ENCODE data around the gene EBF4. TPM values are rescaled to one million over a fixed set of nuclear protein-coding genes. Genes with fewer than 3 reads are reported as not detected.

Gene EBF4, protein sequence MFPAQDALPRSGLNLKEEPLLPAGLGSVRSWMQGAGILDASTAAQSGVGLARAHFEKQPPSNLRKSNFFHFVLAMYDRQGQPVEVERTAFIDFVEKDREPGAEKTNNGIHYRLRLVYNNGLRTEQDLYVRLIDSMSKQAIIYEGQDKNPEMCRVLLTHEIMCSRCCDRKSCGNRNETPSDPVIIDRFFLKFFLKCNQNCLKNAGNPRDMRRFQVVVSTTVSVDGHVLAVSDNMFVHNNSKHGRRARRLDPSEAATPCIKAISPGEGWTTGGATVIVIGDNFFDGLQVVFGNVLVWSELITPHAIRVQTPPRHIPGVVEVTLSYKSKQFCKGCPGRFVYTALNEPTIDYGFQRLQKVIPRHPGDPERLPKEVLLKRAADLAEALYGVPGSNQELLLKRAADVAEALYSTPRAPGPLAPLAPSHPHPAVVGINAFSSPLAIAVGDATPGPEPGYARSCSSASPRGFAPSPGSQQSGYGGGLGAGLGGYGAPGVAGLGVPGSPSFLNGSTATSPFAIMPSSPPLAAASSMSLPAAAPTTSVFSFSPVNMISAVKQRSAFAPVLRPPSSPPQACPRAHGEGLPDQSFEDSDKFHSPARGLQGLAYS
- polyA plus RNA-seq (2013, experiment 1 of 2): 2.1 TPM
- 0.47 TPM for polyA plus RNA-seq (2013, experiment 2 of 2)

- Histone ChIP-seq H3K27me3 (ENCODE audit: control insufficient read depth in 1 of 2, insufficient read depth in 1 of 2, low read length in 2 of 2) (peaks cover 83 to 84% of the 10 kb centered on the region in 2 experiments), H3K79me1 (replicated peaks; ENCODE audit: low read length, poor library complexity, severe bottlenecking) (no peaks in the 10 kb centered on the region), H3K14ac (ENCODE audit: low read length in 2 of 2) (no peak within 1 kb of the TSS), H2BK12ac (ENCODE audit: low read length in 2 of 2) (peak within 1 kb of the TSS in 1 of 2 experiments; percentile 24), H3K4me3 (ENCODE audit: insufficient read depth in 1 of 2, low read depth in 1 of 2, low read length in 2 of 2) (peak within 1 kb of the TSS; percentile 39 to 54), H3K18ac (ENCODE audit: low read depth in 1 of 2, low read length in 2 of 2) (no peak within 1 kb of the TSS), H3K36me3 (ENCODE audit: control insufficient read depth in 1 of 2, insufficient read depth in 2 of 2, low read depth in 1 of 2, low read length in 2 of 2) (no peaks in the 10 kb centered on the region), H3K23ac (ENCODE audit: low read length in 2 of 2) (peak within 1 kb of the TSS in 1 of 2 experiments; percentile 93), H2BK120ac (ENCODE audit: low read depth, low read length) (no peak within 1 kb of the TSS), H4K91ac (ENCODE audit: low read length) (no peak within 1 kb of the TSS), H3K4me2 (ENCODE audit: low read length, poor library complexity, severe bottlenecking) (peak within 1 kb of the TSS; percentile 67), H3K4me1 (ENCODE audit: control insufficient read depth, insufficient read depth, low read depth, low read length) (peaks cover 10% of the 10 kb centered on the region), H3K27ac (ENCODE audit: low read length, poor library complexity, severe bottlenecking) (no peak within 1 kb of the TSS), H2BK15ac (ENCODE audit: low read depth, poor library complexity, severe bottlenecking) (no peak within 1 kb of the TSS), H2AFZ (ENCODE audit: low read depth, low read length) (peak within 1 kb of the TSS; percentile 90), H2AK5ac (ENCODE audit: low read length, severe bottlenecking) (no peak within 1 kb of the TSS), H3K4ac (ENCODE audit: low read depth in 1 of 2, low read length in 2 of 2) (no peak within 1 kb of the TSS), H4K8ac (ENCODE audit: low read length) (peak within 1 kb of the TSS; percentile 56), H3K9me3 (ENCODE audit: control insufficient read depth, low read length) (no peaks in the 10 kb centered on the region), H2BK5ac (ENCODE audit: low read depth, low read length, poor library complexity, severe bottlenecking) (no peak within 1 kb of the TSS), H3K9ac (ENCODE audit: low read length) (no peak within 1 kb of the TSS)
- DNase-seq: peak; percentile 26
- 2% methylated on average over 16 of the region's 106 CpGs for WGBS
Measured at GRCh38 chr20:2692036-2692885, at the start of gene EBF4. TSS of gene EBF4 (plus strand) at chr20:2692780. CDS start at chr20:2693646, 866 bp downstream.

DNA sequence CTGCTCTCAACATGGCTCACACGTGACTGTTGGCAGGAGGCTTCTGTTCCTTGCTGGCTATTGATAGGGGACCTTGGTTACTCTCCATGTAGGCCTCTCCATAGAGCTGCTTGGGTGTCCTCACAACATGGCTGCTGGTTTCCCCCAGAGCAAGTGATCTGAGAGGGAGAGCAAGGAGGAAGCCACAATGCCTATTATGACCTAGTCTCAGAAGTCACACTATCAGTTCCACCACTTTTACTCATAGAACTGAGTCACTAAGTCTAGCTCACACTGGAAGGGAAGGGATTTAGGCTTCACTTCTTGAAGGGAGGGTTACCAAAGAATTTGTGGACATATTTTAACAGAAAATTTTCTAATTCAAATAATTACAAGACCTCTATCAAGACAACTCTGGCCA is 48.9 kb upstream of the EBF4 start:
- DNase-seq: no peak
- Histone ChIP-seq H3K14ac (ENCODE audit: low read length in 2 of 2) (no peak overlapping the region), H2BK5ac (ENCODE audit: low read depth, low read length, poor library complexity, severe bottlenecking) (no peak overlapping the region), H2BK120ac (ENCODE audit: low read depth, low read length) (no peak overlapping the region), H2AFZ (ENCODE audit: low read depth, low read length) (no peak overlapping the region), H4K91ac (ENCODE audit: low read length) (no peak overlapping the region), H3K4me2 (ENCODE audit: low read length, poor library complexity, severe bottlenecking) (no peak overlapping the region), H3K4me3 (ENCODE audit: insufficient read depth in 1 of 2, low read depth in 1 of 2, low read length in 2 of 2) (no peak overlapping the region), H3K9ac (ENCODE audit: low read length) (no peak overlapping the region), H2AK5ac (ENCODE audit: low read length, severe bottlenecking) (no peak overlapping the region), H3K27ac (ENCODE audit: low read length, poor library complexity, severe bottlenecking) (no peak overlapping the region), H3K79me1 (replicated peaks; ENCODE audit: low read length, poor library complexity, severe bottlenecking) (no peaks in the 10 kb centered on the region), H3K36me3 (ENCODE audit: control insufficient read depth in 1 of 2, insufficient read depth in 2 of 2, low read depth in 1 of 2, low read length in 2 of 2) (peaks cover 0 to 29% of the 10 kb centered on the region in 2 experiments), H3K4ac (ENCODE audit: low read depth in 1 of 2, low read length in 2 of 2) (no peak overlapping the region), H3K9me3 (ENCODE audit: control insufficient read depth, low read length) (no peaks in the 10 kb centered on the region), H2BK12ac (ENCODE audit: low read length in 2 of 2) (no peak overlapping the region), H3K23ac (ENCODE audit: low read length in 2 of 2) (no peak overlapping the region), H4K8ac (ENCODE audit: low read length) (no peak overlapping the region), H2BK15ac (ENCODE audit: low read depth, poor library complexity, severe bottlenecking) (no peak overlapping the region), H3K27me3 (ENCODE audit: control insufficient read depth in 1 of 2, insufficient read depth in 1 of 2, low read length in 2 of 2) (no peaks in the 10 kb centered on the region), H3K4me1 (ENCODE audit: control insufficient read depth, insufficient read depth, low read depth, low read length) (no peaks in the 10 kb centered on the region), H3K18ac (ENCODE audit: low read depth in 1 of 2, low read length in 2 of 2) (no peak overlapping the region)
- 79% methylated on average over 1 of the region's 1 CpG for WGBS

DNA sequence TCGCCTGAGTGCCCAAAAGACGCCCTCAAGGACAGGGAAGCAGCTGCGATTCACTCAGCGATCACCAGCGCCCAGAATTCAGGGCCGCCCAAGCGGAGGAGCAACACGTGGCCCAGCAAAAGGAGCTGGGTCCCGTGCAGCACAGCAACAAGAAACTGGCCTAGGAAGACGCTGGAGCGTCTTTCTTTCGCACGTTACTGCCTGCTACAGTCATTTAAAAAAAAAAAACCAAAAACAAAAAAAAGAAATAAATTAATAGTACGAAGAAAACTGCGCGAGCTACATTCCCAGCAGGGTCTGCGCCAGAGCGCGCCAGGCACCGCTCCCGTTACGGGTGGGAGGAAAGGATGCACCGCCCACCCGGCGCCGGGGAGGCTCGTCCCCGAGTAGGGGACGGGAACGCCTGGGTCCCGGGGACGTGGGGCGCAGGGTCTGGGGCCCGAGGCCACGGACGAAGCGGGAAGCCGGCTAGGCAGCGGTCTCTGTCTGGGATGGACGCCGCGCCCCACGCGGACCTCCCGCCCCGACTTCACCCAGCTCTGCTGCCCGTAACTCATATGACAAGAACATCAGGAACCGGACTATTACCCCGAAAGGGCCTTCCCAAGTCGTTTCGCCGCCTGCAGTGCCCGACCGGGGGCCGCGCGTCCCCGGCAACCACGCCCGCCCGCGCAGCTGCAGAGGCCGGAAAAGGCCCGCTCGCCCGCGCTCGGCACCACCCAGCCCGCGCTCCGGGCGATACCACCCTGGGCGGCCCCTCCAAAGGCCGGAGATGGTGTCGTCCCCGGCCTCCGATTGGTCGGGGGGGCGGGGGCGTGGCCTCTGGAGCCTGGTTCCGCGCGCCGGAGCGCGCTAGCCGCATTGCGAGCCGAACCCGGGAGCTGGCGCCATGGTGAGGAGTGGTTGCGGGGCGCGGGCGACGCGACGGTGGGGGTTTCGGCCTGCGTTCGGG is 40.5 kb upstream of the EBF4 start, which contains the start of gene NOP56:
Gene NOP56, plus strand, starts transcription at position 861 of the 952 bp plus-strand sequence. Its CDS starts 29 bp downstream, at position 890.
- H3K4me2 ChIP-seq (ENCODE audit: low read length, poor library complexity, severe bottlenecking): peak within 1 kb of the TSS; percentile 91
- WGBS: under 1% methylated on average over 92 of the region's 101 CpGs
- H3K4ac ChIP-seq (ENCODE audit: low read depth in 1 of 2, low read length in 2 of 2): peak within 1 kb of the TSS; percentile 91 to 95
- no peaks in the 10 kb centered on the region for H3K9me3 ChIP-seq (ENCODE audit: control insufficient read depth, low read length)
- peak within 1 kb of the TSS; percentile 89 for H2AFZ ChIP-seq (ENCODE audit: low read depth, low read length)
- peak within 1 kb of the TSS in 1 of 2 experiments; percentile 29 for H2BK12ac ChIP-seq (ENCODE audit: low read length in 2 of 2)
- H2BK5ac ChIP-seq (ENCODE audit: low read depth, low read length, poor library complexity, severe bottlenecking): peak within 1 kb of the TSS; percentile 75
- H3K9ac ChIP-seq (ENCODE audit: low read length): peak within 1 kb of the TSS; percentile 96
- H3K27me3 ChIP-seq (ENCODE audit: control insufficient read depth in 1 of 2, insufficient read depth in 1 of 2, low read length in 2 of 2): no peaks in the 10 kb centered on the region
- peaks cover 12% of the 10 kb centered on the region for H3K4me1 ChIP-seq (ENCODE audit: control insufficient read depth, insufficient read depth, low read depth, low read length)
- peak within 1 kb of the TSS in 1 of 2 experiments; percentile 97 for H3K14ac ChIP-seq (ENCODE audit: low read length in 2 of 2)
- H3K23ac ChIP-seq (ENCODE audit: low read length in 2 of 2): peak within 1 kb of the TSS in 1 of 2 experiments; percentile 99
- H3K18ac ChIP-seq (ENCODE audit: low read depth in 1 of 2, low read length in 2 of 2): peak within 1 kb of the TSS; percentile 91 to 100
- peak; percentile 92 for DNase-seq
- H3K79me1 ChIP-seq (replicated peaks; ENCODE audit: low read length, poor library complexity, severe bottlenecking): peaks cover 22% of the 10 kb centered on the region
- peak within 1 kb of the TSS; percentile 84 for H2BK120ac ChIP-seq (ENCODE audit: low read depth, low read length)
- H2AK5ac ChIP-seq (ENCODE audit: low read length, severe bottlenecking): peak within 1 kb of the TSS; percentile 7
- H3K4me3 ChIP-seq (ENCODE audit: insufficient read depth in 1 of 2, low read depth in 1 of 2, low read length in 2 of 2): peak within 1 kb of the TSS; percentile 97 to 99
- peaks cover 32 to 33% of the 10 kb centered on the region in 2 experiments for H3K36me3 ChIP-seq (ENCODE audit: control insufficient read depth in 1 of 2, insufficient read depth in 2 of 2, low read depth in 1 of 2, low read length in 2 of 2)
- peak within 1 kb of the TSS; percentile 80 for H3K27ac ChIP-seq (ENCODE audit: low read length, poor library complexity, severe bottlenecking)
- H4K8ac ChIP-seq (ENCODE audit: low read length): peak within 1 kb of the TSS; percentile 97
- H4K91ac ChIP-seq (ENCODE audit: low read length): peak within 1 kb of the TSS; percentile 96
- H2BK15ac ChIP-seq (ENCODE audit: low read depth, poor library complexity, severe bottlenecking): peak within 1 kb of the TSS; percentile 35
